ENCODE measurements around the gene TUBB4A. TPM values are rescaled to one million over a fixed set of nuclear protein-coding genes. Genes with fewer than 3 reads are reported as not detected.

The TUBB4A gene
- total RNA-seq, 1 donor: not detected

- H3K4me3 ChIP-seq (ENCODE audit: low read depth, low read length): no peak overlapping the region
- TF ChIP-seq CTCF (IDR thresholded peaks at IDR 0.05; ENCODE audit: insufficient read depth, low read depth, low read length): no peak
- no peak for DNase-seq (ENCODE audit: low read depth)
Observed at GRCh38 chr19:6535558-6536137, 33.5 kb upstream of the TUBB4A start.

- no peak for TF ChIP-seq CTCF (IDR thresholded peaks at IDR 0.05; ENCODE audit: insufficient read depth, low read depth, low read length)
- no peak for DNase-seq (ENCODE audit: low read depth)
- no peak overlapping the region for H3K4me3 ChIP-seq (ENCODE audit: low read depth, low read length)
Observed at GRCh38 chr19:6534451-6535093, 32.5 kb upstream of the TUBB4A start.

GRCh38 chr19:6533746-6534418 is 31.8 kb upstream of the TUBB4A start:
- TF ChIP-seq CTCF (IDR thresholded peaks at IDR 0.05; ENCODE audit: insufficient read depth, low read depth, low read length): no peak
- no peak overlapping the region for H3K4me3 ChIP-seq (ENCODE audit: low read depth, low read length)
- DNase-seq (ENCODE audit: low read depth): no peak

- no peak overlapping the region for H3K4me3 ChIP-seq (ENCODE audit: low read depth, low read length)
Observed at GRCh38 chr19:6533000-6533328, 30.9 kb upstream of the TUBB4A start.

GRCh38 chr19:6532244-6532999 is 30.3 kb upstream of the TUBB4A start:
- DNase-seq (ENCODE audit: low read depth): no peak
- TF ChIP-seq CTCF (IDR thresholded peaks at IDR 0.05; ENCODE audit: insufficient read depth, low read depth, low read length): no peak
- H3K4me3 ChIP-seq (ENCODE audit: low read depth, low read length): no peak overlapping the region

More at GRCh38 chr19:6533000-6533328, 30.9 kb upstream of the TUBB4A start:
- no peak for TF ChIP-seq CTCF (IDR thresholded peaks at IDR 0.05; ENCODE audit: insufficient read depth, low read depth, low read length)
- DNase-seq (ENCODE audit: low read depth): no peak

- no peak for TF ChIP-seq CTCF (IDR thresholded peaks at IDR 0.05; ENCODE audit: insufficient read depth, low read depth, low read length)
- DNase-seq (ENCODE audit: low read depth): no peak
- H3K4me3 ChIP-seq (ENCODE audit: low read depth, low read length): no peak overlapping the region
Observed at GRCh38 chr19:6531956-6532243, 29.8 kb upstream of the TUBB4A start.
